T-helper 22 cell (primary cell): ENCODE data around the gene NFKBIZ.
"Not testable (repeated sequence)": the region's sequence is repeated elsewhere in the genome, so short reads cannot be mapped to it uniquely, and the experiment has no call there.

Source experiments
- DNase-seq: peaks from one replicate; pipeline ENCODE4 v3.0.0-alpha.2; 2020; ENCODE audit warnings: low read depth

Gene NFKBIZ

DNA sequence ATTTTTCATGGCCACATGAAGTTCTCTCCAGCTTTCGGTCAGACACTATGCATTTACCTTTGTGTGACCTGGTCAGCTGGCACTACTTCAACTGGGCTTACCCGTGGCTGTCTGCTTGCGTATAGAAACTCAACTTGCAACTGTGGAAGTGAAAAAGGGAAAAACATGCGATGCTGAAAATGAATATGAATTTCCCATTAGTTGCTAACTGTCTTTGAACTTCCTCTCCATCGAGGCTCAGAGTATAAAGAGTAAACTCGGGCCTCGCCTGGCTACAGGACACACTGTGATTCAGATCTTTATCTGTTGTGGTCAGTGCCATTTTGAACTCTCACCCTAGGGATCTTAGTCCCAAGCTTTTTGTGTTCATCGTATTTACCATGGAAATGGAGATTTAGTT, 26.8 kb downstream of the NFKBIZ start:
- DNase-seq = no peak

DNA sequence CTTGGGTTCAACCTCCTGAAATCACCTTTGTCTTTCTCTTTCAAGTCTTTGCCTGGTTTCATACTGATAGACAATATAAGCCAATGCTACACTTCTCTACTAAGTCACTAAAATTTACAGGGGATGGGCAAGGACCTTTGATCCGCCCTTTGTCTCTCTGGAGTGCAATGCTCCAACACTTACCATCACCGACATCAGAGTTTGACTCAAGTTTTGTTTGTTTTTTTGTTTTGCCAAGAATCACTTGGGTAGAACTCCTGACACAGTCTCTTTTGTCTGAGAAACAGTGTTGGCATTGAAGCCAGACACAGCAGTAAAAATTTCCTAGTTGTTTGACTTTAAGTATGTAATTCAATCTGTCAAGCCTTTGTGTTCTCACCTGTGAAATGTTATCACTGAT, 29.3 kb downstream of the NFKBIZ start:
- DNase-seq = no peak

DNA sequence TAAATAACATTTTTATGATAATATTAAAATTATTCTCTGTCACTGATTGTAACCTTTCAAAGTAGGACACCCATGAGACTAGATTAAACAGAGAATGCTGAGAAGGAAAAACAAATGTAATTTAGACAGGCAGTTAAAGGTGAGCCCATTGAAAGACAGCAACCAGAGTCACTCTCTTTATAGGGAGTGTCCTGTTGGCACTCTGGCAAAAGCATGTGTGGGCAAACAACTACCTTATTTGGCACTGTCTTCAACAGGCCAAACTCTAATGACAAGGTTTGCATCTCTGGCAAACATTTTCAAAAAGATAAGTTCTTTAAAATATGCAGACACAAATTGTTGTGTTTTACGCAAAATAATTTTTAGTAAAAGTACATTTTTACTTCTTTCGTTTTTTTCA, 29.8 kb downstream of the NFKBIZ start:
- no peak for DNase-seq

DNA sequence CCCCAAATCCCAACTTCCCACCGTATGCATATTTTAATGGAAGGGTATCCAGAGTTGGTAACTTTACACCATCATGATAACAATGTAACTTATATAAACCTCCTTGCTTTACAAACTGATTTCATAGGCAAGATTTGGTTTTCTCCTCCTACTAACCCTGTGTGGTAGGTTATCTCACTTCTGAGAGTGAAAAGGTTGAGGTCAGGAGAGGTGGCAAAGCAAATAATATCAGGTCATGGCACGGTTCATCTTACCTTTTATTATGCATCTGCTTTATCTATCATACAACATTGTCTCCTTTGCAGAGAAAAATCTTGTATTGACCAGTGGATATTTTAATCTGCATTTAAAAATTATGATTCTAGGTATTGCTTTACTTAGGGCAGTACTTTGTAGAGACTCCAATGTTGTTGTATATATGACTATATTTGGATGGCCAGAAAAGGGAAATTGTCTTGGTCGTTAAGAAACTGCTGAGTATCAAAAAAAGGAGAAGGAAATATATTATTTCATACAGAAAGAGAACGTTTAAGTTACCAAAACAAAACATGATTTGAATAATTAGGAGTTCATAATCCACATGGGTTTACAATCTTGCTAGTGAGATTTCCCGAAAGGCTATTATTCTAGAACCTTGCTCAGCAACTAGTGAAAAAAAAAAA, 30.4 kb downstream of the NFKBIZ start:
- DNase-seq = no peak

DNA sequence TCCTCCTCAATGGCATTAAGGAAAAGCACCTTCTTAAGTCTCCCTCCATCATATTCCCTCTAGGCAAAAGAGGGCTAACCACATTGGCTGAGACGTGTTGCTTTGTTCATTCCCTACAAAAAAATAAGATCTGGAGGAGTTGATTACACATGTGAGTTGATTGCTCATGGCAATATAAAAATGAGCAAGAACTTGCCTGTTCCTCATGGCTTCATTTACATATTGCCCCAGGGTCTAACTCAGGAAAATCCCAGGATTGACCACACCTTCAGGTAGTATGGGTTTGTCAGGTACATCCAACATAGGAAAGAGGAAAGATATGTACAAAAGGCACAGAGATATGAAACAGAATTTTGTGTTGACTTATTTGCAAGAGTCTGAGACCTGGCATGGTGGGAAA, 35.5 kb downstream of the NFKBIZ start:
- no peak for DNase-seq

DNA sequence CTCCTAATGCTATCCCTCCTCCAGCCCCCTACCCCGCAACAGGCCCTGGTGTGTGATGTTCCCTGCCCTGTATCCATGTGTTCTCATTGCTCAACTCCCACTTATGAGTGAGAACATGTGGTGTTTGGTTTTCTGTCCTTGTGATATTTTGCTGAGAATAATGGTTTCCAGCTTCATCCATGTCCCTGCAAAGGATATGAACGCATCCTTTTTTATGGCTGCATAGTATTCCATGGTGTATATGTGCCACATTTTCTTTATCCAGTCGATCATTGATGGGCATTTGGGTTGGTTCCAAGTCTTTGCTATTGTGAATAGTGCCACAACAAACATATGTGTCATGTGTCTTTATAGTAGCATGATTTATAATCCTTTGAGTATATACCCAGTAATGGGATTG, 36.3 kb downstream of the NFKBIZ start:
- not testable (repeated sequence) for DNase-seq

DNA sequence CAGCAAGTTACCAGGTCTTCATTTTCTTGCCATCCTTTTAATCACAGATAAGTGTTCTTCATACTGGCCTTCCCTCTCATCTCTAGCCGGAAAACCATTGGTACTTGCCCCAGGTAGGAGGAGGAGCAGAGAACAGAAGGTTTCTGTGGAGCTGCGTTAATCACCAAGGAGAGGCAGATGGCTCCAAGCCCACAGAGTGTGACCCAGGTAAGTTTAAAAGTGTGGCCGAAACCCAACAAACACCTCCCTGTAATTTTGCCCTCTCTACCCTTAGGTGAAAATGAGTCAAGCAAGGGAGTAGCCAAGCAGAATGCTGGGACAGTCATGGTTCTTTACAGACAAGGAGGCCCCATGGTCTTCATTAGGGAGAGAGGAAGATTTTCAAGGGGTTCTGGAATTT, 37.3 kb downstream of the NFKBIZ start:
- DNase-seq = no peak

DNA sequence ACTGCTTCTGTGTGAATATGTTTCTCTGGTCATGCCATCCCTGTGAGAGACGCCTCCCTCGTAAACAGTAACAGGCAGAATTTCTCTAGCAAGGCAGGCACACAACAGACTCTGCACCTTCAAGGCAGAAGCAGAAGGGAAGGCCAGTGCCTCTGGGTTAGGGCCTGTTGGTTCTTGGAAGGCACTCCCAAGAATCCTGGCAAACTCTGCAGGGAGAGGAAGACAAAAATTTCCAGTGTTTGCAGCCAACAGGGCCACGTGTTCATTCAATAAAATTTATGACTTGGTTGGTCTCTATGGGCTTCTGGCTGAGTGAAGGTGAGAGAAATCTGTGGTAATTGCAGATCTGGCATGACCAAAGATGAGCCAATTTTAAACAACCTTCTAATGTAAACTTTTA, 39.3 kb downstream of the NFKBIZ start:
- no peak for DNase-seq

DNA sequence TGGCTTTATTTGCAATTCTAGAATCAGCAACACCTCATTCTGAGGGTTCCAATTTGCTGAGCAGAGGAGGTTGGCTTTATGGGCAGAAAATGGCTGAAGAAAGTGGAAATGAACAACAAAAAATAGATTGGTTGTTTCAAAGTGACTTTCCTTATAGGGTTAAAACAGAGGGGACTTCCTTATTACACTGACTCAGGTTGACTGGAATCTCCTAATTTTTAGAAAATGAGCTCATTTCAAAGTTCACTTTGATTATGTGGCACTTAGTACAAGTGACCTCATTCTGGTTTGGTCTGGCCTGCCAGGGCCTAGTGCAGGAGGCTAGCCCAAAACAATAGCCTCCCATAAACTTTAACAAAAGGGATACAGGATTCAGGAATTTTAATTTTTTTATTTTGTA, 41.4 kb downstream of the NFKBIZ start:
- DNase-seq = no peak

DNA sequence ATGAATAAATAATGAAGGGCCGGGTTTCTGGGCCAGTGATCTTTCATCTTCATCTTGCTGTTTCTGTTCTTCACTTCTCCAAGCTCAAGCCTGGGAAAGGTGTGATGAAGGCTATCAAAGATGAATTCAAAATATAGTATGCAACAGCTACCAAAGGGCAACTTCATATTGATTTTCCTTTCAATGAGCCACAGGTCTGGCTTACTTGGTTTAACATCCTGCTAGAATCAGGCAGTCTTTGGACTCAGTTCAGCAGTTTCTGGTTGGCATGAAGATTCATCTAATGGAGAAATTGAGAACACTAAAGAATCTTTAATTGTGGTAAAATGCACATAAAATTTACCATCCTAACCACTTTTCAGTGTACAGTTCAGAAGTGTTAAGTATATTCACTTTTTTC, 43.3 kb downstream of the NFKBIZ start:
- DNase-seq = no peak

DNA sequence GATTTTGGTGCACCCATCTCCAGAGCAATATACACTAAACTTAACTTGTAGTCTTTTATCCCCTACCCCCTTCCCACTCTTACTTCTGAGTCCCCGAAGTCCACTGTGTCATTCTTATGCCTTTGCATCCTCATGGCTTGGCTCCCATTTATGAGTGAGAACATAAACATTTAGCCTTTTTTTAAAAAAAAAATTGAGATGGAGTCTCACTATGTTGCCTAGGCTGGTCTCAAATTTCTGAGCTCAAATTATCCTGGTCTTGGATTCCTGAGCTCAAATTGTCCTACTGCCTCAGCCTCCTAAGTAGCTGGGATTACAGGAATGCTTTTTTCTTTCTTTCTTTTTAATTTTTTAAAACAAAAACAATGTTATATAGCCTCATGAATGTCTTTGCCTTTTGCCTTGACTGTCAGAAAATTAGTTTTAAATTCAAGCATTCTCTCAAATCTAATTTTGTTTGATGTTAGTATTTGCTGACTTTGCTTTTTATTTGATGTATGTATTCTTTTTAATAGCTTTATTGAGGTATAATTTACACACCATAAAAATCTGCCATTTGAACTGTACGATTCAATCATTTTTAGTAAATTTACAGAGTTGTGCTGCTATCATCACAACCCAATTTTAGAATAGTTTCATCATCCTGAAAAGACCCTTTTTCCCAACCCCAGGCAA, 46.9 kb downstream of the NFKBIZ start:
- no peak for DNase-seq

DNA sequence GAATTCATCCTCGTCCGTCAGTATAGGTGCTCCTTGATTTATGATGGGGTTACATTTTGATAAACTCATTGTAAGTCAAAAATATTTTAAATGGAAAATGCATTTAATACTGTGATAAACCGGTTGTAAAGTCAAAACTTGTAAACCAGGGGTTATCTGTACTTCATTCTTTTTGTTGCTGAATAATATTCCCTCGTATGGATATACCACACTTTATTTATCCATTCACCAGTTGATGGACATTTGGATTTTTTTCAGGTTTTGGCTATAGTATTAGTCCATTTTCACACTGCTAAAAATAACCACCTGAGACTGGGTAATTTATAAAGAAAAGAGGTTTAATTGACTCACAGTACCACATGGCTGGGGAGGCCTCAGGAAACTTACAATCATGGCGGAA, 47.7 kb downstream of the NFKBIZ start:
- DNase-seq = no peak

DNA sequence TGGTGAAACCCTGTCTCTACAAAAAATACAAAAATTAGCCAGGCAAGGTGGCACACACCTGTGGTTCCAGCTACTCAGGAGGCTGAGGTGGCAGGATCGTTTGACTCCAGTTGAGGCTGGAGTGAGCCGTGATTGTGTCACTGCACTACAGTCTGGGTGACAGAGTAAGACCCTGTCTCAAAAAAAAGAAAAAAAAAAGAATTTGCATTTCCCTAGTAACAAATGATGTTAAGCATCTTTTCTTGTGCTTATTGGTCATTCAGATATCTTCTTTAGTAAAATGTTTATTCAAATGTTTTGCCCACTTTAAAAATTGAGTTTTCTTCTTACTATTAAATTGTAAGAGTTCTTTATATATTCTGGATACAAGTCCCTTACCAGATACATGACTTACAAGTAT, 48.7 kb downstream of the NFKBIZ start:
- no peak for DNase-seq

DNA sequence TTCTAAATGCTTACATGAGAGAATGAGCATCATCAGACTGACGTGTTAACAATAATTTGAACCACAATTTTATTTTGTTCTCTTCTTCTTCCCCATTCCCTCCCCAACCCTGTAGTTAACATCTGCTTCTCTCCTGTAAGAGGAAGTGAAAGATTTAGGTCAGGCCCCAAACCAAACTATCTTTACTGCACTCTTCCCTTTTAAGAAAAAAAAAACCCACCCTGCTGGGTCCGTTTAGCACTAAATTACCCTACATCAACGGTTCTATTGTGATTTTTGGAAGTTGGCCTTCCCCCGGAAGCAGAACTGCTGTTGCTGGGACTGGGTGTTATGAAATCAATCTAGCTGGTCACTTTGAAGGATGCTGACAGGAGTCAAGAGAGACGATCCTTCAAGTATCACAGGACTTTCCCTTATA, 49.4 kb downstream of the NFKBIZ start:
- no peak for DNase-seq

DNA sequence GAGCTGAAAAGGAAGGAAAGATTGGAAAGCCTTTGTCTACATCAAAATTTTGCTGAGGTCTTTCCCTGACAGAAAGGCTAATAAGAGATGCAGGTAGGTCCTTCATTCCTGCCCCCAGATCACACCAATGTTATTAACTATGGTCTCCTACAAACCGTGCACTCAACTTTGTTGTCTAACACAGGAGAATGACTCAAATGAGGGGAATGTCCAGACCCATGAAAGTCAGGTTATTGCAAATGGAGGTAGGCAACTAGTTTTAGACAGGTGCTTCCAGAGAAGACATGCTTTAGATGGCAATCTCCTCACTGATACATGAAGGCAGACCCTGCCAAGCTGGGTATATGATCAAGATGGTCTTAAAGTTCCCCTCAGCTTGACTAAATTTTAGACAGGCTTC, 51.0 kb downstream of the NFKBIZ start:
- no peak for DNase-seq

DNA sequence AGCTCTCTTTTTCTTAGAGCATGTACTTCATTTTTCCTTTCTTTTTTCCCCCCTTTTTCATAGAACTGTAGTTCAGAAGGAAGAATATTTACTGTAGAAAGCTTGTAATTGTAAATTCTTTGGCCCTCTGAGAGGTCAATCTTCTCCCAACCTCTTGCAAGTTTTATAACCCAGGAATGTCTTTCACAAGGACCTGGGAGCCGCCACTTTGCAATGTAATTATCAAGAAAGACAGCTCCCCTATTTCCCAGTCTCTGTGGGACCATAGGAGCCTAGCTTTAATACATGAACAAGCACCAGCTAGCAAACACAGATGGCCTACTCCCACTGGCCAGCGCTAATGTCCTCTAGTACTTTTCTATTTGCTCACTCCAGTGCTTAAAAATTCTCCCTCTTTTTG, 51.4 kb downstream of the NFKBIZ start:
- no peak for DNase-seq

DNA sequence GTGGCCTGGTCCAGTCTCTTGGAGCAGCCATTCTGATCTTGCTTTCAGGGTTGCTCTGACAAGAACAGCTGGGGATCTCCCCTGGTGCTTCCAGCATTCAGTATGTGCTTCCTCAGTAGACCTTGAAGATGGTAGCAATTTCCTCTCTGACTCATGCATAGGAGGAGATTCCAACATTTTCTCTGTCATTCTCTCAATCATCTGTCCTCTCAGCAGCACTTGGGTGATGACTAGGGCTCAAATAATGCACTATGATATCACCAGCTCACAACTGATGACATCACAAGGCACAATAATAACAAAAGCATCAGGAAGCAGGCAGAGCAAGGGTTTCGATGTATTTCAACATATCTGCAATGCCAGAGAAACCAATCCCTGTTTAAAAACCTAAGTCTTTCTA, 52.7 kb downstream of the NFKBIZ start:
- no peak for DNase-seq

DNA sequence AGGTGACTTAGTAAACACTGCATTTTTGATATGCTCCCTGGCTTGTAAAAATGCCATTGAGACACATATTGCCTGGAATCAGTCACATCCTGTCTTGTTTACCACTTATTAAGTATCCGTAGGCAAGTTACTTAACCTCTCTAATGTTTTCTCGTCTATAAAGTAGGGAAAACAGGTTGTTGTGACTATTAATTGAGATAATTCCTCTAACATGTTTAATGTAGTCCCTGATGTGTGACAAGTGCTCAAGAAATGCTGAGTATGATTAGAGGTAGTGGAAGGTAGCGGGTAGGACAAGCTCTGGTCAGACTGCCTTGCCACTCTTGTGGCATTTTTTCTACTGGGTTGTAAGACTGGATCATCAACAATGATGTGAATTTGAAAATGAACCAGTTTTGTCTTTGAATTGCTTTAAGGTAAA, 54.1 kb downstream of the NFKBIZ start:
- DNase-seq = no peak

DNA sequence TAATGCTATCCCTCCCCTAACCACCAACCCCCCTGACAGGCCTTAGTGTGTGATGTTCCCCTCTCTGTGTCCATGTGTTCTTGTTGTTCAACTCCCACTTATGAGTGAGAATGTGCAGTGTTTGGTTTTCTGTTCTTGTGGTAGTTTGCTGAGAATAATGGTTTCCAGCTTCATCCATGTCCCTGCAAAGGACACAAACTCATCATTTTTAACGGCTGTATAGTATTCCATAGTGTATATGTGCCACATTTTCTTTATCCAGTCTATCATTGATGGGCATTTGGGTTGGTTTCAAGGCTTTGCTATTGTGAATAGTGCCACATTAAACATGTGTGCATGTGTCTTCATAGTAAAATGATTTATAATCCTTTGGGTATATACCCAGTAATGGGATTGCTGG, 56.3 kb downstream of the NFKBIZ start:
- not testable (repeated sequence) for DNase-seq
